Astrocyte (in vitro differentiated cells and primary cell): ENCODE measurements around the gene CROCC. TPM values are rescaled to one million over a fixed set of nuclear protein-coding genes. Genes with fewer than 3 reads are reported as not detected.
A peak's percentile ranks its signal among the peaks of the same experiment; 100 is the strongest.

Source experiments
- DNase-seq: peaks from one replicate; pipeline ENCODE4 v3.0.0-alpha.2; 2010; ENCODE audit warnings: low read depth
- FAIRE-seq: peaks from 2 replicates; lab custom pipeline; 2011; peaks lifted over from hg19 to GRCh38; lab: Jason Lieb, UNC
- H2AFZ ChIP-seq: 2 replicates; pipeline ENCODE4 v1.6.0; 2012; ENCODE audit warnings: low read depth, low read length, inconsistent platforms
- H3K27ac ChIP-seq: 2 replicates; pipeline ENCODE4 v1.5.1; 2011; ENCODE audit warnings: low read depth, low read length, inconsistent platforms
- H3K27me3 ChIP-seq: 2 replicates; pipeline ENCODE4 v1.6.0; 2011; ENCODE audit warnings: low read length, inconsistent platforms; ENCODE audit not compliant: insufficient read depth
- H3K36me3 ChIP-seq: 2 replicates; pipeline ENCODE4 v1.5.1; 2011; ENCODE audit warnings: low read length, inconsistent platforms; ENCODE audit not compliant: insufficient read depth
- H3K4me1 ChIP-seq: 2 replicates; pipeline ENCODE4 v1.5.1; 2011; ENCODE audit warnings: low read length, inconsistent platforms; ENCODE audit not compliant: insufficient read depth
- H3K4me2 ChIP-seq: 2 replicates; pipeline ENCODE4 v1.6.0; 2012; ENCODE audit warnings: low read length, inconsistent platforms
- H3K4me3 ChIP-seq: 2 replicates; pipeline ENCODE4 v1.5.1; 2011; ENCODE audit warnings: low read depth, mild to moderate bottlenecking, low read length, inconsistent platforms; ENCODE audit not compliant: insufficient read depth
- H3K79me2 ChIP-seq: 2 replicates; pipeline ENCODE4 v1.6.0; 2012; ENCODE audit warnings: mild to moderate bottlenecking, low read length, inconsistent platforms; ENCODE audit not compliant: insufficient read depth
- H3K9ac ChIP-seq: 2 replicates; pipeline ENCODE4 v1.6.0; 2012; ENCODE audit warnings: mild to moderate bottlenecking, low read length, inconsistent platforms
- H3K9me3 ChIP-seq: 2 replicates; pipeline ENCODE4 v1.5.1; 2012; ENCODE audit warnings: low read depth, mild to moderate bottlenecking, low read length, inconsistent platforms; ENCODE audit not compliant: insufficient read depth
- H4K20me1 ChIP-seq: 2 replicates; pipeline ENCODE4 v1.6.0; 2012; ENCODE audit warnings: low read length, inconsistent platforms; ENCODE audit not compliant: insufficient read depth
- H3K27ac Mint-ChIP-seq: one replicate; pipeline ENCODE4 v1.8.0; 2021; ENCODE audit warnings: mild to moderate bottlenecking, mixed read lengths; ENCODE audit not compliant: unreplicated experiment
- H3K27me3 Mint-ChIP-seq: one replicate; pipeline ENCODE4 v1.8.0; 2021; ENCODE audit warnings: low read depth, mixed read lengths; ENCODE audit not compliant: unreplicated experiment
- H3K36me3 Mint-ChIP-seq: one replicate; pipeline ENCODE4 v1.8.0; 2021; ENCODE audit warnings: low read depth, mixed read lengths; ENCODE audit not compliant: unreplicated experiment
- H3K4me1 Mint-ChIP-seq: one replicate; pipeline ENCODE4 v1.8.0; 2021; ENCODE audit warnings: low read depth, mixed read lengths; ENCODE audit not compliant: unreplicated experiment
- H3K4me3 Mint-ChIP-seq: one replicate; pipeline ENCODE4 v1.8.0; 2021; ENCODE audit warnings: mild to moderate bottlenecking, moderate library complexity, mixed read lengths; ENCODE audit not compliant: unreplicated experiment
- H3K9me3 Mint-ChIP-seq: one replicate; pipeline ENCODE4 v1.8.0; 2021; ENCODE audit warnings: mild to moderate bottlenecking, mixed read lengths; ENCODE audit not compliant: unreplicated experiment
- CTCF ChIP-seq: IDR thresholded peaks from 2 replicates; pipeline ENCODE4 v1.5.1; 2011; ENCODE audit warnings: low read depth, mild to moderate bottlenecking, inconsistent platforms, low read length, moderate library complexity; ENCODE audit not compliant: insufficient read depth
- EZH2 ChIP-seq: IDR thresholded peaks from 2 replicates; pipeline ENCODE4 v1.6.1; 2012; ENCODE audit warnings: mild to moderate bottlenecking, low read length, inconsistent platforms; ENCODE audit not compliant: insufficient read depth
- total RNA-seq: library from RNA; stranded (reverse); gene quantifications from 2 replicates; pipeline ENCODE4 v1.2.1, GENCODE V29; 2021

CROCC gene
- total RNA-seq, 1 donor from 2014 or later: 12.1 TPM

GRCh38 chr1:16976966-16977365 is 55.2 kb downstream of the CROCC start:
- Histone ChIP-seq H3K9me3 (no peaks in the 10 kb centered on the region), H3K4me3 (no peak overlapping the region), H3K27ac (no peak overlapping the region), H3K4me1 (peaks cover 33% of the 10 kb centered on the region), H3K79me2 (peaks cover 51% of the 10 kb centered on the region), H3K4me2 (no peak overlapping the region), H4K20me1 (peaks cover 58% of the 10 kb centered on the region), H3K36me3 (peaks cover 4% of the 10 kb centered on the region), H3K9ac (no peak overlapping the region), H2AFZ (no peak overlapping the region), H3K27me3 (no peaks in the 10 kb centered on the region)
- H3K36me3 Mint-ChIP-seq: peaks cover 3% of the 10 kb centered on the region
- no peak for DNase-seq
- H3K4me3 Mint-ChIP-seq: no peak overlapping the region
- H3K27ac Mint-ChIP-seq: no peak overlapping the region
- peaks cover 12% of the 10 kb centered on the region for H3K4me1 Mint-ChIP-seq
- no peak for FAIRE-seq
- no peaks in the 10 kb centered on the region for H3K27me3 Mint-ChIP-seq
- no peaks in the 10 kb centered on the region for H3K9me3 Mint-ChIP-seq
- TF ChIP-seq CTCF (no peak), EZH2 (no peak)

GRCh38 chr1:16977377-16977776 is 55.6 kb downstream of the CROCC start:
- Mint-ChIP-seq H3K27ac (no peak overlapping the region), H3K4me1 (peaks cover 12% of the 10 kb centered on the region), H3K36me3 (peaks cover 3% of the 10 kb centered on the region), H3K27me3 (no peaks in the 10 kb centered on the region), H3K9me3 (no peaks in the 10 kb centered on the region), H3K4me3 (peak overlapping the region; percentile 66)
- no peaks in the 10 kb centered on the region for H3K27me3 ChIP-seq
- peaks cover 4% of the 10 kb centered on the region for H3K36me3 ChIP-seq
- H3K4me2 ChIP-seq: no peak overlapping the region
- H3K4me1 ChIP-seq: peaks cover 33% of the 10 kb centered on the region
- H3K9ac ChIP-seq: peak overlapping the region; percentile 87
- TF ChIP-seq EZH2: no peak
- no peak for TF ChIP-seq CTCF
- H3K27ac ChIP-seq: no peak overlapping the region
- no peak for DNase-seq
- FAIRE-seq: no peak
- H3K79me2 ChIP-seq: peaks cover 51% of the 10 kb centered on the region
- H2AFZ ChIP-seq: no peak overlapping the region
- H4K20me1 ChIP-seq: peaks cover 55% of the 10 kb centered on the region
- no peak overlapping the region for H3K4me3 ChIP-seq
- H3K9me3 ChIP-seq: no peaks in the 10 kb centered on the region

GRCh38 chr1:16978139-16978538 is 56.4 kb downstream of the CROCC start:
- Mint-ChIP-seq H3K36me3 (peaks cover 3% of the 10 kb centered on the region), H3K4me3 (no peak overlapping the region), H3K4me1 (peaks cover 14% of the 10 kb centered on the region), H3K27ac (no peak overlapping the region), H3K9me3 (no peaks in the 10 kb centered on the region), H3K27me3 (no peaks in the 10 kb centered on the region)
- no peak for FAIRE-seq
- H3K36me3 ChIP-seq: peaks cover 4% of the 10 kb centered on the region
- peaks cover 50% of the 10 kb centered on the region for H4K20me1 ChIP-seq
- no peaks in the 10 kb centered on the region for H3K9me3 ChIP-seq
- peaks cover 51% of the 10 kb centered on the region for H3K79me2 ChIP-seq
- peak overlapping the region; percentile 87 for H3K9ac ChIP-seq
- H2AFZ ChIP-seq: no peak overlapping the region
- peaks cover 38% of the 10 kb centered on the region for H3K4me1 ChIP-seq
- peak overlapping the region; percentile 24 for H3K27ac ChIP-seq
- DNase-seq: no peak
- H3K4me3 ChIP-seq: peak overlapping the region; percentile 80
- H3K27me3 ChIP-seq: no peaks in the 10 kb centered on the region
- TF ChIP-seq EZH2 (no peak), CTCF (no peak)
- H3K4me2 ChIP-seq: peak overlapping the region; percentile 99
